Stimulated activated CD8-positive, alpha-beta memory T cell treated with anti-CD3 and anti-CD28 coated beads, Interleukin-2, amount 100 ng/mL, for 48 hours (primary cell): ENCODE measurements around the gene CCNT2.
"Not testable (repeated sequence)": the region's sequence is repeated elsewhere in the genome, so short reads cannot be mapped to it uniquely, and the experiment has no call there.

ENCODE experiments used
- DNase-seq, 2 donors: peaks; one replicate each; pipeline ENCODE4 v3.0.0-alpha.2; 2020; ENCODE audit warnings: low read depth in 2 of 2

CCNT2 gene

DNA sequence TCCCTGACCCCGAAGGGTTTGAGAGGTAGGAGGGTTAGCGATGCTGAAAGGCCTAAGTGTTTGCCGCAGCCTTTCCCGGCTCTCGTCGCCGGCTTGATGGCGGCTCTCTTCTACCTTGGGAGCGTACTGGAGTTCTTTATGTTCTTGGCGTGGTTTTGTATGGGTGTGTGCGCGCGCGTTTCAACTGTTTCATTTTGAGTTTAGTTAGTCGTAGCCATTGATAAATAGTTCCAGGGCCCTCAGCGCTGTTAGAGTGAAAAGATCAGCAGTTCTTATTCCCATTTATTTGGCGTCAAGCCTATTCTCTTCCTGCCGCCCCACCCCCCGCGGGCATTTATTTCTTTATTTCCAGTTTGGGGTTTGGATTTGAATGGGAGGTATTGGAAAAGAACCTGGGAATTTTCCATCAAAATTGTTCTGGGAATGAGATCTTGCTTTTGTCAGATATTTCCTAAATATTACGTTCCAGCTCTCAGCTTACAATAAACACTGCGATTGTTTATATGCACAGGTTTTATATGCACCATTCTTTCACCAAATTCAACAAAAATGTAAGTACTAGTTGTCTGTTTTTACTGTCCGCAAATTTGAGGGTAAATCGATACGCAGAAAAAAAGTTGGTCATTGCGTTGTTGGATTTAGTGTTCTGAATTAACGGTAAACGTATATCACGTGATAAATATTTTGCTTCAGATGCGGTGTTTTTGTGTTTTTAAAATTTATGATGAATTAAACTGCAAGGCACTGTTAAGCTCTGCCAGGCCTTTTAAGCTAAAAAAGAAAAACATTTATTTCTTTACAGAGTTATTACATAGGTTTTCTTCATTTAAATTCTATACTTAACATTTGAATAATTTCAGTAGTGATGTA, 954 bp downstream of the CCNT2 start:
- peak; percentile 30 to 34 for DNase-seq

DNA sequence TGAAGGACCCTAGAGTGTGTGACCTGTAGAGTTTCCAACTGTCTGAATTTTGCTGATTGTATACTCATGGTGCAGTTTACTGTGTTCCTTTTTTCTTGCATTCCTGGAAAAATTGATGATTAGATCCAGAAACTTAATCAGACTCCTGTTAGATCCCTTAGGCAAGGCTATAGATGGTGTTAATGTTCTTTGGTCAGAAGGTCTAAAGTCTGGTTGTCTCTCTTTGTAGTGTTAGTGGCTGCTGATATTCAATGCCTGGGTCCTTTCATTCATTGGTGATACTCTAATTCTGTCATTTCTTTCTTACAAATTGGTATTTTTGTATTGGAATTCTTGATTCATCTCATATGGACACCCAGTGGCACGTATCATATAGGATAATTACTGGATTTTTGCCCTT, 6.3 kb downstream of the CCNT2 start:
- no peak for DNase-seq

DNA sequence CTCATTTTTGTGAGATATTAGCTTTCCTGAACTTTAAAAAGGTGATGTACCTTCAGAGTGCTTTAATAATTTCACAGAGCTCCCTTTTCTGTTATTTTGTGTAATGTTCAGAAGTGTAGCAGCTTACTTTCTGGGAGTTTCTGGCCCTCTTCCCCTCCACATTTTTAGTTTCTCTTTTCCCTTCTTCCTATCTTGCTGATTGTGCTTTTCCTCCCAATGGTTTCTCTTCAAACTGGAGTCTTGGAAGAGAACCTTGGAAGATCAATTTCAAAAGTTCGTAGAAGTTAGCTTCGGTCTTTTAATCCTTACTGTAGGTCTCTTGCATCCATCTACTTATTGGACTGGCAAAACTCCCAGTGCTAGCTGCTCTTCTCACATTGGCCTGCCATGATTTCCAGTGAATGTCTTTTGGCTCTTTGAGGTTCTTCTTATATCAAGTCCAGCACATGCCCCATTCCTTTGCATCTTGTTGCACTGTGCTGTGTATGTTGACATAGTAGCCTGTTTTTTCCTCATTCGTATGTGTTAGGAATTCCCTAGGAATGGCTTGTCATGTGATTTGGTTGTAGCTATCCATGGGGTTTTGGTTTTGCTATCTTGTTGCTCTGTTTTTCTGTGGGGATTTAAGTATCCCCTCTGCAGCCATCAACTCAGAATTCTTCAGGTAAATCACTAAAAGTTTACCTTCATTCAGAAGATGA, 7.8 kb downstream of the CCNT2 start:
- no peak for DNase-seq

DNA sequence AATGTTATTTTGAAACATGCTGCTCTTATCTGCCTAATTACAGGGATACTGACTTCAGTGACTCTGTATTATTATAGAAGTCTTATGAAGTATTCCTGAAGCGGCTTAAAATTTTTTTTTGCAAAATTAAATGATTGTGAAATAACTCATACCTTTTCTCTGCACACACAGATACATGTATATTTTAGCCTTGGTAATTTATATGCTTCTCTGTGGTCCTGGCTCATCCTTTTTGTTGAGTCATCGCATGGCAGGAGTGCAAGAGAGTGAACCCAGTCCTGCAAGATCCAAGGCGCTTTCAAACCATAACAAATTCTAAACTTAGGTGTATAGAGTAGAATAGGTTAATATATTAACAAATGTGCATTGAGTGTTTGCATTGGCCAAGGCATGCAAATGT, 8.6 kb downstream of the CCNT2 start:
- DNase-seq, result no peak

DNA sequence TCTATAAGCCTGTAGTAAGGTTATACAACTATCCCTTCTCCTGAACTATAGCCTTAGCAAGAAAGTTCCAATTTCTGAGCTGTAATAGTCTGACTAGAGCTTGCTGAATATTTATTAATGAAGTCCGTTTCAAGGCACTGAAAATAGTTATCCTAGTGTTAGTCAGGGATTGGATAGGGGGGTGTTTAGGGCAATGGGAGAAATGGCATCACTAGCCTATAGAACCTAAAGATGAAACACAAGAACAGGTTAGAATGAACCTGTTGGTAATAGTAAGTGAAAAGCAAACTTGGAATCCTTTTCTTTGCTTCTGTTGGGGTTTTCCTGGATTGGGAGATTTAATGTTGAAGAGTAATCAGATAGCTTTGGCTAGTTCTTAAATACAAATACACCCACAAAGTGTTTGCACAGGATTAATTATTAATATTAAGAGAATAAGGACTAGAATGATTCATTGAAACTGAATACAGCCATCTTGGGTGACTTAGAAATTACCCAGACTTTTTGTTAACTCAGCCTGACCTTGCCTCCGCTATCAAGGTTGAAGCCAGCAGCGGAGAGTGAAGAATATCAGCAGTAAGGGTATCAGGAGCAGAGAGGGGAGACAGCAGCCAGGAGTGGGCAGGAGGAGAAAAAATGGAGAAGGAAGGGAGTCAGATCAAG, 14.4 kb downstream of the CCNT2 start:
- DNase-seq, result no peak

DNA sequence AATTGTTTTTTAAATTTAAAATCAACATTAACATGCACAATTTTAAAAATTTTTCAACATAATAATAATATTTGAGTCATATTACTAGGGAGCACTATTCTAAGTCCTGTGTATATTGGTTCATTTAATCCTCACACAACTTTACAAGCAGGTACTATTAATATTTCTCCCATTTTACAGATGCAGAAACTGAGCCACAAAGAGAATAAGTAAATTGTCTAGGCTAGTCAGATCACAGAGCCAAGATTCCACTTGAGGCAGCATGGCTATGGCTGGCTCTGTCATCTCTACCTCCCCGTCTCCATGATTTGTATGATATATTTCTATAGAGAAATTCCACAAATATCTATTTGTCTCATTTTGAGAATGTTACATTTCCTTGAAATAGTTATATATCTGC, 15.1 kb downstream of the CCNT2 start:
- DNase-seq, result no peak

DNA sequence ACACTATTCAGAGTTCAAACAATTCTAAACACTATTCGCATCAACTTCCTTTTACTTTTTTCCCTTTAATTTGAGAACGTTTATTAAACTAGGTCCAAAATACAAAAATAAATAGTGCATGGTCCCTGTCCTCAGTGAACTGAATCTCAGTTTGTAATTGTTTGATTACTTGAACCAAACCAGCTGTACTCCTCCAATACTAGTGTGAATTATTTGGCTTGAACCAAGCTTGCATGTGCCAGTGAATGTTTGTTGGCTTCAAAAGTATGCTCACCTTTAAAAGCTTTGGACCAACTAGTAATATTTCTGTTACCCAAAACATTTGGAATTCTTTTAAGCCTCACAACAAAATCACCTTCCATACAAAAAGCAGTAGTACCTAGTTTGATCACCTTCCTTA, 15.5 kb downstream of the CCNT2 start:
- no peak for DNase-seq

DNA sequence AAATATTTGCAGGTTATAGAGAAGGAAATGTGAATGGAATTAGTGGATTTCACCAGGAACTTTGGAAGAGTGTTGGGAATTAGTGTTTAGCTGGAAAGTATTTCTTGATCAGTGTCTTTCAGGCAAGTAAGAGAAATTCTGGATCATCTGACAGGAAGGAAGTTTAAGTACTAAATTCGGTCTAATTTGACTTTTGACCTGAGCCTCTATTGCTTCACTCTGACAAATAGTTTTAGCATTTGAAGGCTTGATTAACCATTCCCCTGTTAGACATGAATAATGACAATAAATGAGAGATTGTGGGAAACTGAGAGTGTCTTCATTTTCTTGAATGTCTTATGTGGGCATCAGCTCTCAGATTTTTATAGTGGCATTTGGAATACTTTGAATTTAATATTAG, 16.0 kb downstream of the CCNT2 start:
- no peak for DNase-seq

DNA sequence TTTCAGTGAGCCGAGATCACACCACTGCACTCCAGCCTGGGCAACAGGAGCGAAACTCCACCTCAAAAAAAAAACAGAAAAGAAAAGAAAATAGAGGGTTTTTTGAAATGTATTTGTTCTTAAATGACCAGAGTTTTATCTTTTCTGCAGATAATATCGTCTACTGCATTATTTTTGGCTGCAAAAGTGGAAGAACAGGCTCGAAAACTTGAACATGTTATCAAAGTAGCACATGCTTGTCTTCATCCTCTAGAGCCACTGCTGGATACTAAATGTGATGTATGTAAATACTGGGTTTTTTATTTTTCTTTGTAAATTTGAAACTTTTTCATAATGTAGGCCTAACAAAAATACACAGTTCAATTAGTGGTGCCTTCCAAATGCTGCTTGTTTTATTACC, 18.1 kb downstream of the CCNT2 start:
- DNase-seq, result no peak

DNA sequence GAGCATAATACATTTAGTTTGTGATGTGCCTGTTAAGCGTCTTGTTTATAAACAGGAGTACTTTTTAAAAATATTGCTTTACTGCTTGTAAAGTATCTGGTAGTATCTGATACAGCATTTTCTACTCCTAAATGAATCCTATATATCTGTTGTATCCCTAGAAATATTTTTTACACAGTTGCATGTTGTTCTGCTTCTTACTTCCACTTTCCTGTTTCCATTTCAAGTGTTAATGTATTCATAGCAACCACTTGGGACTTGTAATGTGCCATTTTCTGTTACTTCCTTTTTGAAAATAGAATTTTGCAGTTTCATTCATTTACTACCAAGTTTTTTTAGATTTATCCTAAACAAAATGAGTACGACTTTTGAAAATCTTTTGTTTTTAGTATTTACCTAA, 24.9 kb downstream of the CCNT2 start:
- no peak for DNase-seq

DNA sequence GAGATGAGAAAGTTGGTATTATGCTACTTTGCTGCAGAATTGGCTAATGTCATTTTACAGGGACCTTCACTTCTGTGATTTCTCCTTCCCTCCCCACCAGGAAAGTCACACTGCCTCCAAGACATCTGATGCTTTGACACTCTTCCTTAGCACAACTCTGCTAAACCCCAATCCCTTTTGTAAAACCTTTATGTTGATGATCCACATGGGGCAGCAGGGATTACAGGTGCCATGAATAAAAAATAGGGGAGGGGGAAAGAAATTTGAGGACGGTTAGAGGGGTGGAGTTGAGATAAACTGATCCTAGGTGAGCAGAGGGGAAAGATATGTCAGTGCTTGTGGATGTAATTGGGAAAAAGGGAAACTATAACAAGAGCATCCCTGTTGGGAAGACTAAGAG, 26.4 kb downstream of the CCNT2 start:
- no peak for DNase-seq

DNA sequence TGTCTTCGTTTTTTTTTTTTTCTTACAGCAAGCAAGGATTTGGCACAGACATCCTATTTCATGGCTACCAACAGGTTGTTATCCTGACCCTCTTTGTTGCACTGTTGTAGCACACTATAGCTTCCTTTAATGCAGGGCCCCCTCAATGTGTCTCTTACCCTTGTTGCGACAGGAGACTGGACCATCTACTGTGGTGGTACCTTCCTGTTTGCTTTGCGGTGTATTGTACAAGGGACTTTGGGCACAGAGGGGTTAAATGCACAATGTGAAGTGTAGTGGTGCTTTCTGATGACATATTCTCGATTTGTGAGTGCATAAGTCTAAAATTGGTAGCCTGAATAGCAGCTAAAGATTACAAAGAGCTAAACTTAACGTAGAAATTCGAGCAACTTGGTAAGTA, 27.5 kb downstream of the CCNT2 start:
- no peak for DNase-seq

DNA sequence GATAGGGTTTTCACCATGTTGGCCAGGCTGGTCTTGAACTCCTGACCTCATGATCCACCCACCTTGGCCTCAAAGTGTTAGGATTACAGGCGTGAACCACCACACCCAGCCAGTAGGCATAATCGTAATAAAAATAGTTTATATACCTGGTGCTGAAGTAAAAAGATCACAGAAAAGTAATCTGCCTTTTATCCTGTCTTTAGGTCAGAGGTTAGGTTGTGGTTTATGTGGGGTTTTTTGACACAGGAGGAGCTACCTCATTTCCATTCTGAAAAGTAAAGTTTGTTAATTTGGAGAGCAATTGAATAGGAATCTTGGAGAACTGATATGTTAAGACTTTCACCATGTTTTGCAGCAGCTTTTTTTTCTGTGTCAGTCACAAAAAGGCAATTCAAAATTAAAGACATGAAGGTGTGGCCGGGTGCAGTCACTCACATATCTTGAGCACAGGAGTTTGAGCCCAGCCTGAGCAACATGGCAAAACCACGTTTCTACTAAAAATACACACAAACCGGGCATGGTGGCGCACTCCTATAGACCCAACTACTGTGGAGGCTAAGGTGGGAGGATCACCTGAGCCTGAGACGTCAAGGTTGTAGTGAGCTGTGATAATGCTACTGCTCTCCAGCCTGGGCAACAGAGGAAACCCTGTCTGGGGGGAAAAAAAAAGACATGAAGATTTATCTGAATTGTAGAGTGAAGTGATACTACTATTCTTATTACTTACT, 31.5 kb downstream of the CCNT2 start:
- no peak for DNase-seq

DNA sequence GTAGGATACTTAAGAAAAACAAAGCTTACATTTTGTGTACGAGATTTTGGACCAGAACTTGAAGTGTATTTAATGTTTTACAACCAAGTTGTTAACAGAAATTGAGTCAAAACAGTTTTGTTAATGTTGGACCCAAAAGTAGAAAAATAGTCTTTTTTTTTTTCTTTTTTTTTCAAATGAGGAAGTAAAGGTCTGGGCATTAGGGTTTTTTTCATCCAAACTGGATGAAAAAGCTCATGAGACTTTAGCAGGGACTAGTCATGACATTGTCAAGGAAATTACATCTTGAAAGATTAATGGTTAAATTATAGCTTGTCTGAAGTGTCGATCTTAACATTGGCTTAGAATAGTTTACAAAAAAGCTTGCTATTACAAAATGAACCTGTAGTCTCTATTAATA, 32.3 kb downstream of the CCNT2 start:
- DNase-seq, result no peak

DNA sequence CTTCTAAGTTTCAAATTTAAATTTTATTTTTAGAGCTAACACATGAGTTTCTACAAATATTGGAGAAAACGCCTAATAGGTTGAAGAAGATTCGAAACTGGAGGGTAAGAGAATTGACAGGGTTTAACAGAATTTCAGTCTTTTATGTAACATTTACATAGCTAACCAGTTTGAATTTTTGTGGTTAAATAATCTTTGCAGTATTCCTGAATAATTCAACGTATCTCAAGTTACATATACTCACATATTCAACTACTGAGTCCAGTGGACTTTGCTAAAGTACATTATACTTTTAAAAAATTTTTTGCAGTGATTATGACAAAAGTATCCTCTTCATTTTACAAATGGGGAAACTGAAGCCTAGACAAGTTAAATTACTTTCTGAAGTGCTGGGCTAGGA, 34.0 kb downstream of the CCNT2 start:
- no peak for DNase-seq

DNA sequence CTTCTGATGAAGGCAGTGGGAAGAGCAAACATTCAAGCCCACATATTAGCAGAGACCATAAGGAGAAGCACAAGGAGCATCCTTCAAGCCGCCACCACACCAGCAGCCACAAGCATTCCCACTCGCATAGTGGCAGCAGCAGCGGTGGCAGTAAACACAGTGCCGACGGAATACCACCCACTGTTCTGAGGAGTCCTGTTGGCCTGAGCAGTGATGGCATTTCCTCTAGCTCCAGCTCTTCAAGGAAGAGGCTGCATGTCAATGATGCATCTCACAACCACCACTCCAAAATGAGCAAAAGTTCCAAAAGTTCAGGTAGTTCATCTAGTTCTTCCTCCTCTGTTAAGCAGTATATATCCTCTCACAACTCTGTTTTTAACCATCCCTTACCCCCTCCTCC, 35.4 kb downstream of the CCNT2 start:
- no peak for DNase-seq

DNA sequence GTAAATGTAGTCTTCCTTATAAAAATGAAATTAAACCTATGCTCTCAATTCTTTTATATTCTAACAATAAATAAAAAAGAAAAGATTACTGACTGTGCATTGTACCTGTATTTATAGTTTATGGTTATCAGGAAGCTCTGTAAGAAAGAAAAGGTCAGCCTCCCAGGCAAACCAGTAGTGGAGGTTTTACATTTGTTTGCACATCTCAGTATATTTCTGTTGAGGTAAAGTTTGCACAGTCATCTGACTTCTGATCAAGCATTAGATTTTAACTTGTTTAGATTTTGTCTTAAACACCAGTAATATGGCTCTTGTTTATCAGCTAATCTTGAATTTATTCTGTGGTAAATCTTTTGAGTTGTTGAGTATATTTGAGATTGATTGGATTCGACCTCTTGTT, 37.1 kb downstream of the CCNT2 start:
- no peak for DNase-seq

DNA sequence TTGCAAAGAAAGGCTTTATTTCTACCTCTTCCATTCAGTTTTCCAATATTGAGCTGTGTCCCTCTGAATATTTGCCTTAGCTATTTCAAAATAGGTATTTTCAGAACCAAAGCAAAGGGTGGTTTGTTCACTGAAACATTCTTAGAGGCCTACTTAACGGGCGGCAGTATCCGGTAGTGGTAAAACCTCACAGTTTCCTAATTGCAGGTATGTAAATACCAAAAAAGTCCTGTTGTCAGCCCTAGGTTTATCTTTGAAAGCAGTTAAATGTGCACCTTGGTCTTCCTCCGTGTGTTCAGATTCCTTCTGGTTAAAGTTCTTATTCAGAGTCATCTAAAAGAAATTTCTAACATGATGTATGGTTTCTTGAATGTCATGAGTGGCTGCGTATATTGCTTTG, 38.9 kb downstream of the CCNT2 start:
- DNase-seq, result no peak

DNA sequence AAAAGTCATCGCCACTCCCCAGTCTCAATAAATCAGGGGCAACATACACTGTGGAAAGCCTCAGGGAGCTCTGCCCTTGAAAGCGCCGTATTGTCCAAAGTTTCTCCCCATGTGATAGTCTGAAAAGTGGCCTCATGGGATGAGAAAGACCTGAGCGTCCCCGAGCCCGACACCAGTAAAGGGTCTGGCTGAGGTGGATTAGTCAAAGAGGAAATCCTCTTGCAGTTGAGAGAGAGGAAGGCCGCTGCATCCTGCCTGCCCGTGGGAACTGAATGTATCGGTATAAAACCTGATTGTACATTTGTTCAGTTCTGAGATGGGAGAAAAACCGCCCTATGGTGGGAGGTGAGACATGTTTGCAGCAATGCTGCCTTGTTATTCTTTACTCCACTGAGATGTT, 48.5 kb downstream of the CCNT2 start:
- not testable (repeated sequence) for DNase-seq

DNA sequence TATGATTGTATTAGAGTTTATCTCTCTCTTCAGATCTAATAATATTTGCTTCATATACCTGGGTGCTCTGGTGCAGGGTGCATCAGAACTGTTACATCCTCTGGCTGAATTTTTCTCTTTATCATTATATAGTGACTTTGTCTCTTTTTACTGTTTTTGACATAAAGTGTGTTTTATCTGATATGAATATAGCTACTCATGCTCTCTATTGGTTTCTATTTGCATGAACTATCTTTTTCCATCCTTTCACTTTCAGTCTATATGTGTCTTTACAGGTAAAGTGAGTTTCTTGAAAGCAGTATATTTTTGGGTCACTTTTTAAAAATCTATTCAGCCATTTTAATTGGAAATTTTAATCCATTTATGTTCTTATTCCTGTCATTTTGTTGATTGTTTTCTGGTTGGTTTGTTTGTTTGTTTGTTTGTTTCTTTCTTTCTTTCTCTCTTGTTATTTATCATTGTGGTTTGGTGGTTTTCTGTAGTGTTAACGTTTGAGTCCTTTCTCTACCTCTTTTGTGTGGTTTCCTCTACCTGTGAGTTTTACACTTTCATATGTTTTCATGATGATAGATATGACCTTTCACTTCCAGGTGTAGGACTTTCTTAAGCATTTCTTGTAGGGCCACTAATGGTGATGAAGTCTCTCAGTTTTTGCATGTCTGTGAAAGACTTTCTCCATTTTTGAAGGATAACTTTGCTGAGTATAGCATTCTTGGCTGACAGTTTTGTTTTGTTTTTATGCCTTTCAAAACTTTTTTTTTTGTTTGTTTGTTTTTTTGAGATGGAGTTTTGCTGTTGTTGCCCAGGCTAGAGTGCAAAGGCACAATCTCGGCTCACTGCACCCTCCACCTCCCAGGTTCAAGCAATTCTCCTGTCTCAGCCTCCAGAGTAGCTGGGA, 54.9 kb downstream of the CCNT2 start:
- no peak for DNase-seq
